GM18507 (cell line): Measurements from ENCODE around the gene FANCF.
"Not testable (repeated sequence)": the region's sequence is repeated elsewhere in the genome, so short reads cannot be mapped to it uniquely, and the experiment has no call there.

Experiments
- DNase-seq: peaks from one replicate; pipeline ENCODE4 v3.0.0; 2011; ENCODE audit warnings: low read depth; ENCODE audit not compliant: insufficient read length; ENCODE audit errors: extremely low spot score
- FAIRE-seq: peaks from 2 replicates; lab custom pipeline; 2011; peaks lifted over from hg19 to GRCh38; lab: Jason Lieb, UNC

The FANCF gene

GRCh38 chr11:22625448-22626287 is at the start of gene FANCF:
Gene FANCF (minus strand): TSS chr11:22625823. CDS start chr11:22625810, 13 bp downstream.
- DNase-seq = peak; percentile 75
- FAIRE-seq = peak; percentile 99

GRCh38 chr11:22674470-22675439 is 49.1 kb upstream of the FANCF start:
- DNase-seq (no peak), FAIRE-seq (peak; percentile 45)

- no peak for FAIRE-seq
- no peak for DNase-seq
Observed at GRCh38 chr11:22671751-22672150, 46.1 kb upstream of the FANCF start.

GRCh38 chr11:22670830-22671229 is 45.2 kb upstream of the FANCF start:
- no peak for DNase-seq
- FAIRE-seq = peak; percentile 87

GRCh38 chr11:22669368-22669767 is 43.7 kb upstream of the FANCF start:
- DNase-seq = no peak
- peak; percentile 33 for FAIRE-seq

GRCh38 chr11:22668005-22668796 is 42.6 kb upstream of the FANCF start:
- DNase-seq (no peak), FAIRE-seq (peak; percentile 86)

GRCh38 chr11:22666688-22667439 is 41.2 kb upstream of the FANCF start:
- FAIRE-seq (no peak), DNase-seq (no peak)

GRCh38 chr11:22666325-22666687 is 40.7 kb upstream of the FANCF start, which contains the start of gene GAS2:
Gene GAS2 (plus strand): TSS chr11:22666611. CDS start chr11:22674870, 8,259 bp downstream.
- DNase-seq = no peak
- FAIRE-seq = peak; percentile 70

GRCh38 chr11:22659783-22660182 is 34.2 kb upstream of the FANCF start:
- DNase-seq (no peak), FAIRE-seq (no peak)

GRCh38 chr11:22657101-22657694 is 31.6 kb upstream of the FANCF start:
- peak; percentile 97 for FAIRE-seq

GRCh38 chr11:22656130-22656529 is 30.5 kb upstream of the FANCF start:
- FAIRE-seq = no peak
- DNase-seq = no peak

More at GRCh38 chr11:22657101-22657694, 31.6 kb upstream of the FANCF start:
- no peak for DNase-seq

GRCh38 chr11:22652346-22652745 is 26.7 kb upstream of the FANCF start:
- not testable (repeated sequence) for FAIRE-seq, DNase-seq

- FAIRE-seq (no peak), DNase-seq (no peak)
Observed at GRCh38 chr11:22641559-22641958, 15.9 kb upstream of the FANCF start.

GRCh38 chr11:22640862-22641261 is 15.2 kb upstream of the FANCF start:
- no peak for DNase-seq
- FAIRE-seq = no peak

- no peak for FAIRE-seq
- no peak for DNase-seq
Observed at GRCh38 chr11:22635689-22636088, 10.1 kb upstream of the FANCF start.

GRCh38 chr11:22634897-22635629 is 9.4 kb upstream of the FANCF start:
- no peak for FAIRE-seq
- no peak for DNase-seq

GRCh38 chr11:22633354-22633902 is 7.8 kb upstream of the FANCF start:
- FAIRE-seq (no peak), DNase-seq (no peak)
